ENCODE data around the gene PIGQ. TPM values are rescaled to one million over a fixed set of nuclear protein-coding genes. Genes with fewer than 3 reads are reported as not detected.

PIGQ gene
- total and polyA plus RNA-seq, 2 of the 13 experiments (the other 11 are each of a cell fraction or from before 2014, with no cell fraction given), result 7.7 to 19.7 TPM

GRCh38 chr16:583470-583814 lies 13.7 kb downstream of the PIGQ start (continued):
- TF ChIP-seq SNAPC4 (CRISPR knock-in tag; IDR thresholded peaks at IDR 0.05), result no peak
- TF ChIP-seq ZSCAN12 (CRISPR knock-in tag; IDR thresholded peaks at IDR 0.05), result no peak
- TF ChIP-seq, protein P1, sequence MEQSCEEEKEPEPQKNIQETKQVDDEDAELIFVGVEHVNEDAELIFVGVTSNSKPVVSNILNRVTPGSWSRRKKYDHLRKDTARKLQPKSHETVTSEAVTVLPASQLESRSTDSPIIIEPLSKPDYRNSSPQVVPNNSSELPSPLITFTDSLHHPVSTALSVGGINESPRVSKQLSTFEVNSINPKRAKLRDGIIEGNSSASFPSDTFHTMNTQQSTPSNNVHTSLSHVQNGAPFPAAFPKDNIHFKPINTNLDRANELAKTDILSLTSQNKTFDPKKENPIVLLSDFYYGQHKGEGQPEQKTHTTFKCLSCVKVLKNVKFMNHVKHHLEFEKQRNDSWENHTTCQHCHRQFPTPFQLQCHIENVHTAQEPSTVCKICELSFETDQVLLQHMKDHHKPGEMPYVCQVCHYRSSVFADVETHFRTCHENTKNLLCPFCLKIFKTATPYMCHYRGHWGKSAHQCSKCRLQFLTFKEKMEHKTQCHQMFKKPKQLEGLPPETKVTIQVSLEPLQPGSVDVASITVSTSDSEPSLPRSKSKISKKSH (CRISPR knock-in tag; IDR thresholded peaks at IDR 0.05; ENCODE audit: borderline replicate concordance), result no peak
- no peak for TF ChIP-seq PTBP1 (IDR thresholded peaks at IDR 0.05; ENCODE audit: low read depth, low read length, poor library complexity, severe bottlenecking)
- no peak for TF ChIP-seq STAT6 (CRISPR knock-in tag; IDR thresholded peaks at IDR 0.05; ENCODE audit: borderline replicate concordance)

Measured in HepG2 (cell line).